GM18507 (cell line): Measurements from ENCODE around the gene SUN5.

Experiments
- DNase-seq: peaks from one replicate; pipeline ENCODE4 v3.0.0; 2011; ENCODE audit warnings: low read depth; ENCODE audit not compliant: insufficient read length; ENCODE audit errors: extremely low spot score
- FAIRE-seq: peaks from 2 replicates; lab custom pipeline; 2011; peaks lifted over from hg19 to GRCh38; lab: Jason Lieb, UNC

SUN5 gene

DNA sequence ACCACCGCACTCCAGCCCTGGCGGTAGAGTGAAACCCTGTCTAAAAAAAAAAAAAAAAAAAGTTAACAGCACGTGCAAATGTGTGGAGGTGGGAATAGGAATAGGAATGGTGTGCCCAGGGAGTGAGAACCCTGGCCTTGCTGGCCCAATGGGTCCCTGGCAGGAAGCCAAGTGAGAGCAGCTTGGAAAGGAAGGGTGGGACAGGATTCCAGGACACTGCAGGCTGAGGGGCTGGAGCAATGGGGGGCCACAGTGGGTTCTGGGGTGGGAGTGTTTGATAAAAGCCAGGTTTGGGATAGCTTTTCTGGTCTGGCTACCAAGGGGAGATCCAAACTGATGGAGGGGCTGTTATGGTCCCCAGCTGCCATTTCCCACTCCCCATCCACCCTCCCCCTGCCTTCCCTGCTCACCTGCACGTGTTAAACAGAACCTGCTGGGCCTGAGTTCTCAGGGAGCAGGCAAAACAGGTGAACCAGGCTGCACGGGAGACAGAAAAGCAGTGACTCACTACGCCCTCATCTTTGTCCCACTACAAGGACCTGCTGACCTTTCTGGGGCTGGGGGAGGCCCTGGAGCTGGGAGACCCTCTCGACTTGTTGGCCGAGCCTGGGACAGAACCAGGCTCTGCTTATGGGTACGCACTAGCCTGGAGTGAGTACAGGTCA lies 3.3 kb downstream of the SUN5 start:
- DNase-seq, result no peak
- no peak for FAIRE-seq

- no peak for DNase-seq
- FAIRE-seq, result no peak
These were observed 4.5 kb downstream of the SUN5 start for GRCh38 chr20:32999603-33000250.

DNA sequence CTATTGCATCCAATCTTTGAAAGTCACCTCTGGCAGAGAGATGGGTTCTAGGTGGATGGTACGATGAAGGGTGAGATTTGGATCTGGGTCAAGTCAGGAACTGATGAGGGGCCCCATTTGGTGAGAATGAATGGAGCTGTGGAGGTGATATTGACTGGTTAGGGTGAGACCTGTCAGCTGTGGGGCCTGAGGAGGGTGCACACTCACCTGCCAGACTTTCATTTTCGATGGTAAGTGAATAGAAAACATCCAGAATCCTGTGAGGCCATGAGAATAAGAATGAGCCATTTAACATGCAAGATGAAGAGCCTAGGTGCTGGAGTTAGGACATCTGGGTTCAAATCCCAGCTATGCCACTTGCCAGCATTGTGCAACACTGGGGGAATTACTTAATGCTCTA lies 6.8 kb downstream of the SUN5 start:
- FAIRE-seq (peak; percentile 64), DNase-seq (no peak)

DNA sequence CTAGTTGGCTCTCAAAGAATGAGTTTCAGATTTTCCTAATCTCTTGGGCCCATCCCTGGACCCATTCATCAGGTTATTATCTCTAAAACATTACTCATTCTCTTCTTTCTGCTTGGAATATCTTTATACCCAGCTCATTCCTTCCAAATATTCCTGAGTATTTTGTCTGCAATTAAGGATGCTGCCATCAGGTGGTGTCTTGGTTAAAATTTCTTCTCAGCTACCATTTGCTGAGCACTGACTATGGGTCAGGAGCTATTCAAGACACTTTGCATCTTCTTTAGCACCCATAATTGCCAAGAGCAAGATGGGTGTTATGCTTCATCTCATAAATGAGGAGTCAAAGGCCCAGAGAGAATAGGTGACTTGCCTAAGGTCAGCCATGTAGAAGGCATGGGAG lies 8.4 kb downstream of the SUN5 start:
- DNase-seq, result no peak
- no peak for FAIRE-seq

DNA sequence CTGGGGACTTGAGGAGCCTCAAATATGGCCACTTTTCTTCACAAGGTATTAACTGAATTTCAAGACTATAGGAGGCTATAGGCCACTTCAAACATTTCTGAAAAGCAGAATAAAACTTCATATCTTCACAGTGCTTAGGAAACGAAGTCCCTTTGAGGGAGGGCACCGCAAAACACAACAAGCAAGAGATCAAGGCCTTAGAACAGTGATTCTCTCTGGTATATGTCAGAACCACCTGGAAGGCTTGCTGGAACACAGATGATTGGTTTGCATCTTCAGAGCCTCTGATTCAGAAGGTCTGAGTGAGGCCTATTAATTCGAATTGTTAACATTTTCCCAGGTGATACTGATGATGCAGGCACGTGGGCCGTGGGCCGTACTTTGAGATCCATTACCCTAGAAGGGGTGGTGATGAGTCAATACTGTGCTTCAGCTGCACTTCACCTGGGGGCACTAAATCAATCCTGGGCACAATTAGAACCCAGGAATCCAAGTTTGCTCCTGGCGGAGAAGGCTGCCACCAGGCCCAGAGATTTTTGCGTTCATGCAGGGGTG lies 10.7 kb downstream of the SUN5 start:
- FAIRE-seq (no peak), DNase-seq (no peak)

DNA sequence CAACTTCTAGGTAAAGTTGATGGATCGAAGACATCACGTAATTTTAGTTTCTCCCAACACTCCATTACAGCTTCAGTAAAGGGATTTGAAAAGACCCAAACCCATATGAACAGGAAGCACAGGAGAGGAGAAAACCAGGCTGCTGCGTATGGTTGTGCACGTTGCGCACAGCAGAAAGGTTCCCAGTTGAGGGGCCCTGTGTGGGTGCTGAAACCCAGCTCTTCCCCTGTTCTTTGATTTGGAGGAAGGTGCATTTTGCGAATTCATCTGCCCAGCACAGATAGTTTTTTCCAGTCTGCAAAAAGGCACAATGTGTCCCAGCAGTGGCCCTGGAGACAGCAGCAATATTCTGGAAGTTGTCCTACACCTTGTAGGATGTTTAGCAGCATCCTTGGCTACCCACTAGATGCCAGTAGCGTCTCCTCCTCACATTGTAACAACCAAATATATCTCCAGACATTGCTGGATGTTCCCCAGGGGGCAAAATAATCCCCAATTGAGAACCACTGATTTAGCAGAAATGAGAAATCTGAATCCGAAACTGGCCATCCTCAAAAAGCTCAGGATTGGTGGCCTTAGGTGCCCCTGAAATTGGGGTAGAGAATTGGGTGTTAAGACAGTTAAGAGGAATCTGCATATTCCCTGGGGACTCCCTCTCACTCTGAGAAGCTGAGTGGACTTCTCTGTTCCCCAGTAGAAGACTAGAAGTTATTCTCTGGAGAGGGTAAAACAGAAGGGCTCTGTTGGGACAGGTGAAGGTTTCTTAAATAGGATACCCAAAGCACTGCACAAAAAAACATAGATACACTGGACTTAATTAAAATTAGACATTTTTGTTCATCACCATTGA lies 12.2 kb downstream of the SUN5 start:
- FAIRE-seq (no peak), DNase-seq (no peak)

DNA sequence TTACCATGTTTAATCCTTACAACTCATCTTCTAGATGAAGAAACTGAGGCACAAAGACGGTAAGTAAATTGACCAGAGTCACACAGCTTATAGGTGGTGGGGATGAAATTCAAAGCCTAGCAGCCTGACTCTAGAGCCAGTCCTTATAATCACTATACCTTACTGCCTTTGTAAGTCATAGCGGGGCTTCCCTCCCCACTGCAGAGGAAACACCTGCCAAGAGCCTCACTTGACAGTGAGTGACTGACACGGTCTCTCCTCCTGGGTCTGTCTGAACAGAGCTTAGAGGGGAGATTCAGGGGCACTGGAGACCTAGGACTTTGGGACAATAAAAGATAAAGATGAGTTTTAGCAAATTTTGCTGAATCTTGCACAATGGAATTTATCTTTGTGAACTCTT lies 12.8 kb downstream of the SUN5 start:
- DNase-seq, result no peak
- no peak for FAIRE-seq

GRCh38 chr20:32990426-32990825 lies 13.8 kb downstream of the SUN5 start:
- DNase-seq (no peak), FAIRE-seq (no peak)

- no peak for FAIRE-seq
These were observed 14.5 kb downstream of the SUN5 start for GRCh38 chr20:32989507-32990283.

DNA sequence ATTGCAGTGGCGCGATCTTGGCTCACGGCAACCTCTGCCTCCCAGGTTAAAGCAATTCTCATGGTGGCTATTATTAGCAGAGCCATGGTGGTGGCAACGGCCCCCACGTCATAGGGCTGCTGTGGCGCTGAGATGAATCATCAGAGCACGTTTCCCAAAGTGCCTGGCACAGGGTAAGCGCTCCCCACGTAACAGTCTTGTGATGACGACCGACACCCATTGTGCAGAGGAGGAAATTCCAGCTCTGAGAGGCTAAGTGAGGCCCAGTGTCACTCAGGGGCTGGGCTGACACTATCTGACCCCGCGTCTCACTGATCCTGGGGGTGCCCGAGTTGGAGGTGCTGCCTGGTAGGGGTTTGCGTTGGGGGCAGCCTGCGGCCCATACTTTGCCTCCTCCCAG lies 16.2 kb downstream of the SUN5 start:
- no peak for DNase-seq
- no peak for FAIRE-seq

More at GRCh38 chr20:32989507-32990283, 14.5 kb downstream of the SUN5 start:
- no peak for DNase-seq

DNA sequence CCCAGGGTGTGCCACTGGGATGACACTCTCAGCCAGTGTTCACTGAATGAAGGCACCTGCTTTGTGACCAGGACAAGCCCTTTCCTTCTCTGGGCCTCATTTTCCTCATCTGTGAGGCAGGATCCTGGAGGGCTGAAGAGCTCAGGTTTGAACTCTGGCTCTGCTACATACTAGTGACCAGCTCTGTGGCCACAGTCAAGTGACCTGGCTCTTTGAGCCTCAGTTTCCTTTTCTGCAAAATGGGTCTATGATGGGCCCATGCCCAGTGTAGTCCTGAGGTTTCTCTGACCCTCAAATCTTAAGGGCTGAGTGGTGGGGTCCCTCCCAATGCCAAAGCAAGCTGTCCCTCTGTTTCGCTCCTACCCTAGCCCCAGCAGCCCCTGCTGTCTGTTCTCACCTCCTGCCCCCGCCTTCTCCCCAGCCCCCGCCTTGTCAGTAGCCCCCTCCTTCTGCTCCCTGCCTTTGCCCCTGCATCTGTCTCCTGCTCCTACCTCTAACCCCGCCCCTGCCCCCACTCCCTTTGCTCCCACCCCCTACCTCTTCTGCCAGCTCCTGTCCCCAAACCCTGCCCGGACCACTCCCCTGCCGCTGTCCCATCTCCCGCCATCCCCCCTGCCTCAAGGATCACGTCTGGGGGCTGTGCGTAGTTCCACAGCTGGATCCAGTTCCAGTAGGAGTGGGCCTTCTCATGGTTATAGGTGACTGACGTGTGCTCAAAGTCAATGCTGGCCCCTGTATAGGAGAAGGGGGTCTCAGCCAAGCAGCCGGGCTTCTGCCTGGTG lies 17.0 kb downstream of the SUN5 start:
- DNase-seq (no peak), FAIRE-seq (no peak)

DNA sequence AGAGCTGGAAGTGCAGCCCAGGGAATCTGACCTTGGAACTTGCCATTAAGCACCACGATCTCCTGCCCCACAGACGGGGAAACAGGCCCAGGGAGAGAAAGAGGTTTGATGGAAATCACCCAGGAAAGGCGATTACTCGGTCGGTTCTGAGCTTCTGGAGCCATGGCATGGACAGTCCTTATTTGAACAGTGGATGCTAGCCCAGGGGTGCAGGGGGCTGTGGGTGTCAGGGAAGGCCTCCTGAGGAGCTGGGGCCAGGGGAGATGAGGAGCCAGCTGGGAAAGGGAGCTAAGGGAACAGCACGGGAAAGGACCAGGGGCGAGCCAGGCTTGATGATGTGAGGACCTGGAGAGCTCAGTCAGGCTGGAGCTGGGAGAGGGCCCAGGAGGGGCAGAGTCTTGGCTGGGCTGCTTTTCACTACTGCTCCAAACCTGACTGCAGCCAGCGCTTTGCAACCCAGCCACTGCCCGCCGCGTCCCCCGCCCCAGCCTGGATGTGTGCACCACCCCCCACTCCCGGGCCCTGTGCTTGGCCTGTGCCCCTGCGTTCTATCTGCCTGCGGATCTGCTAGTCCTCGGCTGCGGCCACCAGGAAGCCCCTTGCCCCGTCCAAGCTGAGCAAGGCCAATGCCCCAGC lies 17.8 kb downstream of the SUN5 start:
- DNase-seq (no peak), FAIRE-seq (no peak)

DNA sequence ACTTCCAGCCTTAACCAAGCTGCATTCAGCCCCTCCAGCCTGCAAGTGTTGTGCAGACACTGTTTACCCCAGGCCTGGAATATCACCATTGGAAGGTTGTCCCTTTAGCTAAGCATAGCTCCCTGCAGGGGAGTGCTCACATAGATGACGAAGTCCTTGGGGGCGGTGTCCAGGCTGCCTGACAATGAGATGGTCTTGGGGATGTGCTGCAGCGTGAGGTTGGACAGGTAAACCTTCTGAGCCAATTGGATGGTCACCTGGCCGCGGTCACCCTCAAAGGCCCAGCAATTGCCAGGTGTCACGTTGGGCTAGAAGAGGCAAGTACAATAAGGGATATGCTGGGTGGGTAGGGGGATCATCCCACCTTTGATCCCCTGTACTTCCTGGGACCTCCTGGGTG lies 18.6 kb downstream of the SUN5 start:
- DNase-seq, result no peak

GRCh38 chr20:32984631-32985354 lies 19.4 kb downstream of the SUN5 start:
- DNase-seq (no peak), FAIRE-seq (no peak)

More for the DNA sequence above, 18.6 kb downstream of the SUN5 start:
- no peak for FAIRE-seq

GRCh38 chr20:32984196-32984595 lies 20.0 kb downstream of the SUN5 start:
- FAIRE-seq (no peak), DNase-seq (no peak)

DNA sequence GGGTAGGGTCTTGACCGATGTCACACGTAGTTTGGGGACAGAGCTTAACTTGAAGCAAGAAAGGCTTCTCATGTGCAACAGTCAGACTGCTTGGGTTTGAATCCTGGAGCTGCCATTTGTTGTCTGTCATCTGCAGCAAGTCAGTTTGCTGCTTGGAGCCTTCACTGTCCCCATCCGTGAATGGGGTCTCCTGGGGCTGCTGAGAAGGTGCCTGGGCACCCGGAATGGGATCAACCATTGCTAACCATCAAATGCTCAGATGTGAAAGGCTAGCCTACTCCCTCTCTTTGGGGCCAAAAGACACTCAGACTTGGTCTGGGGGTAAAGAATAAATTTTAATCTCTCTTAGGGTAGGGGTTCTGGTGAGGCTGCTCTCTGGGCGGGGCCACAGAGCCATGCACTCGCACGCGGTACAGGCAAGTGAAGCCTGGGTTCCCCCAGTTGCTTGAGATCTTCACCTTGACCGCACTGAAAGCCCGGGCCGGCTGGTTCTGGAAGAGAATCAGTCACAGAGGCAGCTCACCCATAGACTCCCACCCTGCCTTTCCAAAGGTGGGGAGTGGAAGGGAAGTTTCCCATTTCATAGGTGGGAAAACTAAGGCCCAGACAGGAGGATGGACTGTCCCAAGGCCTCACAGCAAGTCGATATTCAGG lies 20.6 kb downstream of the SUN5 start:
- FAIRE-seq (no peak), DNase-seq (no peak)
